Stimulated activated effector memory CD8-positive, alpha-beta T cell treated with anti-CD3 and anti-CD28 coated beads, Interleukin-12 subunit alpha, Interleukin-12 subunit beta, amount 100 ng/mL, for 72 hours (primary cell): Measurements from ENCODE around the gene SULT1A3.
"Not testable (repeated sequence)": the region's sequence is repeated elsewhere in the genome, so short reads cannot be mapped to it uniquely, and the experiment has no call there.

Experiments used
- ATAC-seq: fragments of 150-1000 bp; cut with Tn5 transposase; 2 replicates; pipeline ENCODE4 v1.10.0; 2021
- DNase-seq, 2 donors: peaks; one replicate each; pipeline ENCODE4 v3.0.0; 2021 to 2022; ENCODE audit warnings: low spot score in 2 of 2
- H3K27ac Mint-ChIP-seq: one replicate; pipeline ENCODE4 v1.8.0; 2022; ENCODE audit warnings: mild to moderate bottlenecking, mixed read lengths
- H3K36me3 Mint-ChIP-seq: one replicate; pipeline ENCODE4 v1.8.0; 2022; ENCODE audit warnings: mild to moderate bottlenecking, mixed read lengths
- H3K4me1 Mint-ChIP-seq: one replicate; pipeline ENCODE4 v1.8.0; 2022; ENCODE audit warnings: mixed read lengths
- H3K4me3 Mint-ChIP-seq: one replicate; pipeline ENCODE4 v1.8.0; 2022; ENCODE audit warnings: mild to moderate bottlenecking, mixed read lengths
- H3K9me3 Mint-ChIP-seq: one replicate; pipeline ENCODE4 v1.8.0; 2022; ENCODE audit warnings: mixed read lengths

SULT1A3 gene

GRCh38 chr16:30184096-30184890 lies 14.8 kb upstream of the SULT1A3 start:
- Mint-ChIP-seq H3K36me3 (peaks cover 64% of the 10 kb centered on the region), H3K4me1 (peaks cover 49% of the 10 kb centered on the region), H3K9me3 (no peaks in the 10 kb centered on the region), H3K27ac (peak overlapping the region; percentile 98), H3K4me3 (peak overlapping the region; percentile 97)
- DNase-seq: peak; percentile 43 to 87
- peak; percentile 22 for ATAC-seq

GRCh38 chr16:30184891-30185682 lies 14.0 kb upstream of the SULT1A3 start:
- H3K4me3 Mint-ChIP-seq: peak overlapping the region; percentile 97
- ATAC-seq (peak; percentile 2), DNase-seq (no peak)
- peak overlapping the region; percentile 98 for H3K27ac Mint-ChIP-seq
- H3K9me3 Mint-ChIP-seq: no peaks in the 10 kb centered on the region
- H3K4me1 Mint-ChIP-seq: peaks cover 49% of the 10 kb centered on the region
- H3K36me3 Mint-ChIP-seq: peaks cover 64% of the 10 kb centered on the region

- DNase-seq (peak; percentile 69 to 91), ATAC-seq (peak; percentile 64)
- Mint-ChIP-seq H3K36me3 (peaks cover 64% of the 10 kb centered on the region), H3K27ac (peak overlapping the region; percentile 98), H3K4me3 (peak overlapping the region; percentile 97), H3K4me1 (peaks cover 45% of the 10 kb centered on the region), H3K9me3 (no peaks in the 10 kb centered on the region)
Measured at GRCh38 chr16:30185683-30186421, 13.2 kb upstream of the SULT1A3 start.

- H3K9me3 Mint-ChIP-seq: no peaks in the 10 kb centered on the region
- peak overlapping the region; percentile 98 for H3K27ac Mint-ChIP-seq
- DNase-seq (peak in 1 of 2 donors; percentile 79), ATAC-seq (peak; percentile 2)
- H3K36me3 Mint-ChIP-seq: peaks cover 64% of the 10 kb centered on the region
- H3K4me1 Mint-ChIP-seq: peaks cover 43% of the 10 kb centered on the region
- peak overlapping the region; percentile 97 for H3K4me3 Mint-ChIP-seq
Measured at GRCh38 chr16:30186444-30186781, 12.6 kb upstream of the SULT1A3 start.

GRCh38 chr16:30186782-30187555 lies 12.1 kb upstream of the SULT1A3 start:
- H3K27ac Mint-ChIP-seq: peak overlapping the region; percentile 98
- H3K4me1 Mint-ChIP-seq: peaks cover 41% of the 10 kb centered on the region
- DNase-seq (peak; percentile 90 to 95), ATAC-seq (peak; percentile 34)
- H3K4me3 Mint-ChIP-seq: peak overlapping the region; percentile 97
- no peaks in the 10 kb centered on the region for H3K9me3 Mint-ChIP-seq
- H3K36me3 Mint-ChIP-seq: peaks cover 64% of the 10 kb centered on the region

GRCh38 chr16:30187556-30187865 lies 11.5 kb upstream of the SULT1A3 start:
- Mint-ChIP-seq H3K27ac (peak overlapping the region; percentile 98), H3K4me1 (peaks cover 35% of the 10 kb centered on the region), H3K9me3 (no peaks in the 10 kb centered on the region), H3K36me3 (peaks cover 60% of the 10 kb centered on the region), H3K4me3 (peak overlapping the region; percentile 97)
- ATAC-seq (no peak), DNase-seq (no peak)

GRCh38 chr16:30187971-30188561 lies 11.0 kb upstream of the SULT1A3 start:
- Mint-ChIP-seq H3K4me3 (peak overlapping the region; percentile 97), H3K9me3 (no peaks in the 10 kb centered on the region), H3K27ac (peak overlapping the region; percentile 98), H3K4me1 (peaks cover 34% of the 10 kb centered on the region), H3K36me3 (peaks cover 54% of the 10 kb centered on the region)
- peak in 1 of 2 donors; percentile 52 for DNase-seq
- ATAC-seq: no peak

- DNase-seq: peak in 1 of 2 donors; percentile 53
- H3K36me3 Mint-ChIP-seq: peaks cover 23% of the 10 kb centered on the region
- not testable (repeated sequence) for H3K4me3 Mint-ChIP-seq, H3K27ac Mint-ChIP-seq, ATAC-seq, H3K9me3 Mint-ChIP-seq
- peaks cover 21% of the 10 kb centered on the region for H3K4me1 Mint-ChIP-seq
Measured at GRCh38 chr16:30191158-30191557, 7.9 kb upstream of the SULT1A3 start.

GRCh38 chr16:30193098-30193497 lies 6.0 kb upstream of the SULT1A3 start:
- not testable (repeated sequence) for H3K36me3 Mint-ChIP-seq, H3K9me3 Mint-ChIP-seq, H3K27ac Mint-ChIP-seq, H3K4me1 Mint-ChIP-seq, H3K4me3 Mint-ChIP-seq, DNase-seq
- peak; percentile 12 for ATAC-seq

- H3K9me3 Mint-ChIP-seq, H3K27ac Mint-ChIP-seq, H3K36me3 Mint-ChIP-seq, DNase-seq, H3K4me3 Mint-ChIP-seq, H3K4me1 Mint-ChIP-seq: not testable (repeated sequence)
- peak; percentile 92 for ATAC-seq
Measured at GRCh38 chr16:30193615-30194014, 5.4 kb upstream of the SULT1A3 start, which contains the start of the genes BOLA2B and SLX1A. BOLA2B (minus strand) TSS chr16:30193666; CDS start chr16:30193595, 71 bp downstream. SLX1A (plus strand) TSS chr16:30193875; CDS start chr16:30194085, 210 bp downstream.

- H3K36me3 Mint-ChIP-seq, H3K27ac Mint-ChIP-seq, H3K4me1 Mint-ChIP-seq, H3K9me3 Mint-ChIP-seq, H3K4me3 Mint-ChIP-seq: not testable (repeated sequence)
- ATAC-seq (peak; percentile 85), DNase-seq (peak in 1 of 2 donors; percentile 66)
Measured at GRCh38 chr16:30194172-30194925, 4.7 kb upstream of the SULT1A3 start.

- not testable (repeated sequence) for ATAC-seq
Measured at GRCh38 chr16:30197001-30197400, 2.1 kb upstream of the SULT1A3 start.

GRCh38 chr16:30199608-30200343 lies 721 bp downstream of the SULT1A3 start:
- not testable (repeated sequence) for H3K4me3 Mint-ChIP-seq, ATAC-seq, H3K4me1 Mint-ChIP-seq, H3K36me3 Mint-ChIP-seq, H3K9me3 Mint-ChIP-seq, DNase-seq, H3K27ac Mint-ChIP-seq

More at GRCh38 chr16:30197001-30197400, 2.1 kb upstream of the SULT1A3 start:
- H3K4me1 Mint-ChIP-seq, H3K27ac Mint-ChIP-seq, H3K9me3 Mint-ChIP-seq, H3K4me3 Mint-ChIP-seq, H3K36me3 Mint-ChIP-seq: not testable (repeated sequence)
- peak in 1 of 2 donors; percentile 51 for DNase-seq
